GM12878 (cell line): ENCODE results near the gene MIS12. TPM values are rescaled to one million over a fixed set of nuclear protein-coding genes. Genes with fewer than 3 reads are reported as not detected.

ENCODE experiments used
- ATAC-seq: fragments of 200-7000 bp; cut with Tn5 transposase; 3 replicates; pipeline ENCODE4 v1.9.1; 2020; ENCODE audit warnings: mild to moderate bottlenecking, moderate library complexity
- BruUV-seq: library from RNA; stranded (reverse); fragments of 400-500 nt; replicated peaks from 2 replicates; lab custom pipeline; 2021; lab: Mats Ljungman, UMichigan
- CTCF ChIA-PET: fragments of 300-600 bp; sonication (Branson Sonifier 250); formaldehyde crosslinking; extraction: SDS; loops from one replicate; lab custom pipeline; 2021; ENCODE audit warnings: inconsistent platforms; lab: Yijun Ruan, JAX
- POLR2A ChIA-PET: fragments of 350-600 bp; formaldehyde crosslinking; extraction: SDS; loops from one replicate; lab custom pipeline; 2021; ENCODE audit warnings: inconsistent platforms; lab: Charles Lee
- RAD21 ChIA-PET: fragments of 300-600 bp; sonication (Branson Sonifier 250); formaldehyde crosslinking; loops from one replicate; lab custom pipeline; 2023; ENCODE audit warnings: antibody characterized with exemption; ENCODE audit not compliant: unreplicated experiment; lab: Charles Lee
- SMC1A ChIA-PET: fragments of 300-600 bp; sonication (Branson Sonifier 250); formaldehyde crosslinking; loops from one replicate; lab custom pipeline; 2023; ENCODE audit not compliant: unreplicated experiment, uncharacterized antibody; lab: Charles Lee
- DNase-seq: peaks from one replicate; pipeline ENCODE4 v3.0.0-alpha.2; 2011; ENCODE audit warnings: low read depth, low spot score
- FAIRE-seq: peaks from 3 replicates; lab custom pipeline; 2011; peaks lifted over from hg19 to GRCh38; lab: Jason Lieb, UNC
- H2AFZ ChIP-seq: 2 replicates; pipeline ENCODE4 v1.6.0; 2011; ENCODE audit warnings: low read depth, low read length, control low read depth; ENCODE audit not compliant: control insufficient read depth
- H3K27ac ChIP-seq: 2 replicates; pipeline ENCODE4 v1.5.1; 2011; ENCODE audit warnings: control low read depth; ENCODE audit not compliant: control insufficient read depth, insufficient read depth
- H3K27me3 ChIP-seq, 2 experiments: replicated peaks in 1 of 2; 2 replicates each; pipeline versions ENCODE4 v1.6.0 to v1.6.1; 2011; ENCODE audit warnings: low read length in 1 of 2; ENCODE audit not compliant: control insufficient read depth in 2 of 2, insufficient read depth in 2 of 2
- H3K36me3 ChIP-seq, 2 experiments: 2 replicates each; pipeline ENCODE4 v1.5.1; 2011; ENCODE audit warnings: low read length in 1 of 2; ENCODE audit not compliant: control insufficient read depth in 2 of 2, insufficient read depth in 2 of 2
- H3K4me1 ChIP-seq: 2 replicates; pipeline ENCODE4 v1.6.1; 2011; ENCODE audit warnings: mild to moderate bottlenecking, low read length, moderate library complexity, mixed read lengths; ENCODE audit not compliant: control insufficient read depth, insufficient read depth
- H3K4me2 ChIP-seq: 2 replicates; pipeline ENCODE4 v1.6.0; 2011; ENCODE audit warnings: control low read depth; ENCODE audit not compliant: control insufficient read depth, insufficient read depth
- H3K4me3 ChIP-seq: fragments of 200-600 bp; sonication (generic); 2 replicates; pipeline ENCODE4 v1.5.1; 2016
- H3K79me2 ChIP-seq: 2 replicates; pipeline ENCODE4 v1.6.0; 2011; ENCODE audit warnings: low read length; ENCODE audit not compliant: control insufficient read depth, insufficient read depth
- H3K9ac ChIP-seq: 2 replicates; pipeline ENCODE4 v1.8.0; 2011; ENCODE audit warnings: low read length, control low read depth, mixed read lengths; ENCODE audit not compliant: control insufficient read depth, insufficient read depth
- H3K9me3 ChIP-seq: replicated peaks from 3 replicates; pipeline ENCODE4 v1.5.1; 2011; ENCODE audit warnings: mild to moderate bottlenecking, low read length; ENCODE audit not compliant: control insufficient read depth, insufficient read depth
- H4K20me1 ChIP-seq: 2 replicates; pipeline ENCODE4 v1.6.0; 2011; ENCODE audit not compliant: control insufficient read depth, insufficient read depth
- BMI1 ChIP-seq: fragments of 450-650 bp; IDR thresholded peaks from 2 replicates; pipeline ENCODE4 v1.6.1; 2016; ENCODE audit warnings: mild to moderate bottlenecking, moderate library complexity, borderline replicate concordance
- EED ChIP-seq: sonication (generic); IDR thresholded peaks from 2 replicates; pipeline ENCODE4 v1.6.1; 2016; ENCODE audit warnings: antibody characterized with exemption, low read depth
- ESRRA ChIP-seq: IDR thresholded peaks from 2 replicates; pipeline ENCODE4 v1.6.1; 2012; ENCODE audit warnings: mild to moderate bottlenecking, low read length, improper control_type of control experiment
- FOXM1 ChIP-seq: IDR thresholded peaks from 2 replicates; pipeline ENCODE4 v1.6.1; 2012; ENCODE audit warnings: low read depth, mild to moderate bottlenecking, inconsistent platforms, low read length, moderate library complexity
- GABPA ChIP-seq: IDR thresholded peaks from 2 replicates; pipeline ENCODE4 v1.6.1; 2014; ENCODE audit warnings: antibody characterized with exemption, low read depth, mild to moderate bottlenecking, inconsistent platforms
- NFYA ChIP-seq: IDR thresholded peaks from 2 replicates; pipeline ENCODE4 v1.6.1; 2011; ENCODE audit warnings: low read depth, mild to moderate bottlenecking, low read length, improper control_type of control experiment, borderline replicate concordance
- PAX5 ChIP-seq: IDR thresholded peaks from 2 replicates; pipeline ENCODE4 v1.6.1; 2011; ENCODE audit warnings: low read depth, low read length, borderline replicate concordance
- POLR2AphosphoS5 ChIP-seq: IDR thresholded peaks from 2 replicates; pipeline ENCODE4 v1.6.1; 2011; ENCODE audit warnings: mild to moderate bottlenecking, low read length, inconsistent platforms
- RAD51 ChIP-seq: fragments of 450-650 bp; IDR thresholded peaks from 2 replicates; pipeline ENCODE4 v1.6.1; 2016; ENCODE audit warnings: moderate library complexity, mild to moderate bottlenecking, inconsistent platforms
- SUZ12 ChIP-seq: fragments of 200-600 bp; sonication (generic); IDR thresholded peaks from one replicate; pipeline ENCODE4 v1.6.1; 2018; ENCODE audit warnings: antibody characterized with exemption, mild to moderate bottlenecking; ENCODE audit not compliant: unreplicated experiment
- TARDBP ChIP-seq: IDR thresholded peaks from 2 replicates; pipeline ENCODE4 v1.6.1; 2016; ENCODE audit warnings: borderline replicate concordance
- ZBED1 ChIP-seq: IDR thresholded peaks from 2 replicates; pipeline ENCODE4 v1.6.1; 2016; ENCODE audit warnings: borderline replicate concordance
- WGBS: methylation state at CpG from one replicate; pipeline ENCODE4 v1.1.6; 2016; ENCODE audit warnings: low lambda C conversion rate; ENCODE audit not compliant: insufficient replicate concordance, insufficient coverage; ENCODE audit errors: missing lambda C conversion rate; 5-methylcytosine and 5-hydroxymethylcytosine counted together
- in situ Hi-C: fragments of 300-500 bp; cut with MboI; formaldehyde crosslinking; loops from 9 replicates; pipeline ENCODE4 v1.14.3; 2018; ENCODE audit warnings: mixed read lengths
- intact Hi-C: fragments of 100-400 bp; cut with micrococcal nuclease; formaldehyde crosslinking; loops from one replicate; pipeline ENCODE4 v1.14.2; 2022; ENCODE audit not compliant: unreplicated experiment
- polyA plus RNA-seq, 11 experiments: library from polyadenylated mRNA; depleted of rRNA in 4 of 11; unstranded in 6 of 11; stranded (reverse) in 5 of 11; fragments of >200 nt; fragmentation: Nextera tagmentation in 4 of 11; fragmentation: Illumina TruSeq in 1 of 11; extraction: Ambion mirVana in 4 of 11; extraction: Trizol in 1 of 11; gene quantifications; 1 replicate in 1 of 11; 2 replicates in 10 of 11; pipeline versions ENCODE4 v1.2.1 to v1.2.3, GENCODE V29; 2011 to 2016; ENCODE audit warnings: inconsistent platforms in 2 of 11, missing spikeins in 2 of 11, low read depth in 1 of 11
- total RNA-seq, 4 experiments: library from RNA; depleted of rRNA in 3 of 4; stranded (reverse); fragments of >200 nt in 3 of 4; fragmentation: Illumina TruSeq in 1 of 4; extraction: Trizol in 1 of 4; gene quantifications; 2 replicates each; pipeline versions ENCODE4 v1.2.1 to v1.2.3, GENCODE V29; 2013 to 2021
- TF ChIP-seq, protein P1 (sequence below): fragments of 450-650 bp; IDR thresholded peaks from 2 replicates; pipeline ENCODE4 v1.6.1; 2016; ENCODE audit warnings: mild to moderate bottlenecking
- TF ChIP-seq, protein P2 (sequence below): IDR thresholded peaks from 2 replicates; pipeline ENCODE4 v1.6.1; 2012; ENCODE audit warnings: low read depth, low read length, improper control_type of control experiment
- TF ChIP-seq, protein P3 (sequence below): fragments of 450-650 bp; IDR thresholded peaks from 2 replicates; pipeline ENCODE4 v1.6.1; 2016; ENCODE audit warnings: mild to moderate bottlenecking
- TF ChIP-seq, protein P4 (sequence below): fragments of 450-650 bp; IDR thresholded peaks from 2 replicates; pipeline ENCODE4 v1.6.1; 2017; ENCODE audit warnings: low read depth, mild to moderate bottlenecking, moderate library complexity
- TF ChIP-seq, protein P5 (sequence below): fragments of 450-650 bp; formaldehyde crosslinking; IDR thresholded peaks from 2 replicates; pipeline ENCODE4 v1.4.0; 2022; ENCODE audit warnings: mild to moderate bottlenecking, moderate library complexity

The MIS12 gene
- total and polyA plus RNA-seq, 10 of the 15 experiments (the other 5 are each of a cell fraction or from before 2014, with no cell fraction given): 19.8 to 34.2 (median 25.0) TPM

DNA sequence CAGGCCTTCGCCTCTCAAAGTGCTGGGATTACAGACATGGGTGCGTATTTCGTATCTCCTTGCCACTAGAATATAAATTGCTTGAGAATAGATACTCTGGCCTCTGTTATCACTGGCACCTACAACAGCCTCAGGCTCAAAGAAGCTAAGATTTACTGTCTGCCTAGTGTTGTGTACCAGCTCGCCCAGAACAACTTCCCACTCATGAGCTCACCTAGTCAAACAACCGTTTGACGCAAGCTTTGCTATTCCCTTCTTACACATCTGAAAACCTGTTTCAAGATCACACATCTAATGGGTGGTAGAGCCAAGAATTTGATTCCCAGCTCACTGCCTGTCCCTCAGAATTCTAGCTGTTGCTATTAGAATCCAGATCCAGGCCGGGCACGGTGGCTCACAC, 24.4 kb downstream of the MIS12 start:
- H3K4me3 ChIP-seq: no peak overlapping the region
- in situ Hi-C loops: no loop called here
- ChIA-PET CTCF (no interaction called here), POLR2A (no interaction called here), RAD21 (no interaction called here), SMC1A (interaction anchor here (1.0 kb wide), 1 partner anchor 10 kb away, joined by 3 read pairs; no protein-coding TSS in a partner anchor)
- no peak for FAIRE-seq
- no peak overlapping the region for H3K9ac ChIP-seq
- H3K27ac ChIP-seq: no peak overlapping the region
- H4K20me1 ChIP-seq: no peaks in the 10 kb centered on the region
- H3K27me3 ChIP-seq: no peaks in the 10 kb centered on the region
- H3K4me1 ChIP-seq: no peaks in the 10 kb centered on the region
- no peak for ATAC-seq
- H2AFZ ChIP-seq: no peak overlapping the region
- WGBS: 95% methylated on average over 7 of the region's 8 CpGs
- intact Hi-C loops: no loop called here
- H3K9me3 ChIP-seq: no peaks in the 10 kb centered on the region
- no peaks in the 10 kb centered on the region; a peak in 2 of 4 replicates for H3K36me3 ChIP-seq
- no peak for DNase-seq
- H3K79me2 ChIP-seq: no peaks in the 10 kb centered on the region
- no TSS peak for BruUV-seq
- no peak overlapping the region for H3K4me2 ChIP-seq
- no peak for TF ChIP-seq BMI1
- no peak for TF ChIP-seq POLR2AphosphoS5
- TF ChIP-seq, protein P1, sequence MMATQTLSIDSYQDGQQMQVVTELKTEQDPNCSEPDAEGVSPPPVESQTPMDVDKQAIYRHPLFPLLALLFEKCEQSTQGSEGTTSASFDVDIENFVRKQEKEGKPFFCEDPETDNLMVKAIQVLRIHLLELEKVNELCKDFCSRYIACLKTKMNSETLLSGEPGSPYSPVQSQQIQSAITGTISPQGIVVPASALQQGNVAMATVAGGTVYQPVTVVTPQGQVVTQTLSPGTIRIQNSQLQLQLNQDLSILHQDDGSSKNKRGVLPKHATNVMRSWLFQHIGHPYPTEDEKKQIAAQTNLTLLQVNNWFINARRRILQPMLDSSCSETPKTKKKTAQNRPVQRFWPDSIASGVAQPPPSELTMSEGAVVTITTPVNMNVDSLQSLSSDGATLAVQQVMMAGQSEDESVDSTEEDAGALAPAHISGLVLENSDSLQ: no peak
- TF ChIP-seq, protein P2, sequence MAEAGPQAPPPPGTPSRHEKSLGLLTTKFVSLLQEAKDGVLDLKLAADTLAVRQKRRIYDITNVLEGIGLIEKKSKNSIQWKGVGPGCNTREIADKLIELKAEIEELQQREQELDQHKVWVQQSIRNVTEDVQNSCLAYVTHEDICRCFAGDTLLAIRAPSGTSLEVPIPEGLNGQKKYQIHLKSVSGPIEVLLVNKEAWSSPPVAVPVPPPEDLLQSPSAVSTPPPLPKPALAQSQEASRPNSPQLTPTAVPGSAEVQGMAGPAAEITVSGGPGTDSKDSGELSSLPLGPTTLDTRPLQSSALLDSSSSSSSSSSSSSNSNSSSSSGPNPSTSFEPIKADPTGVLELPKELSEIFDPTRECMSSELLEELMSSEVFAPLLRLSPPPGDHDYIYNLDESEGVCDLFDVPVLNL: no peak
- no peak for TF ChIP-seq NFYA
- TF ChIP-seq FOXM1: no peak
- TF ChIP-seq ESRRA: no peak
- no peak for TF ChIP-seq EED
- no peak for TF ChIP-seq ZBED1
- no peak for TF ChIP-seq PAX5
- TF ChIP-seq SUZ12: no peak
- TF ChIP-seq TARDBP: no peak
- TF ChIP-seq RAD51: no peak
- TF ChIP-seq, protein P3, sequence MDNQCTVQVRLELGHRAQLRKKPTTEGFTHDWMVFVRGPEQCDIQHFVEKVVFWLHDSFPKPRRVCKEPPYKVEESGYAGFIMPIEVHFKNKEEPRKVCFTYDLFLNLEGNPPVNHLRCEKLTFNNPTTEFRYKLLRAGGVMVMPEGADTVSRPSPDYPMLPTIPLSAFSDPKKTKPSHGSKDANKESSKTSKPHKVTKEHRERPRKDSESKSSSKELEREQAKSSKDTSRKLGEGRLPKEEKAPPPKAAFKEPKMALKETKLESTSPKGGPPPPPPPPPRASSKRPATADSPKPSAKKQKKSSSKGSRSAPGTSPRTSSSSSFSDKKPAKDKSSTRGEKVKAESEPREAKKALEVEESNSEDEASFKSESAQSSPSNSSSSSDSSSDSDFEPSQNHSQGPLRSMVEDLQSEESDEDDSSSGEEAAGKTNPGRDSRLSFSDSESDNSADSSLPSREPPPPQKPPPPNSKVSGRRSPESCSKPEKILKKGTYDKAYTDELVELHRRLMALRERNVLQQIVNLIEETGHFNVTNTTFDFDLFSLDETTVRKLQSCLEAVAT: no peak
- TF ChIP-seq, protein P4, sequence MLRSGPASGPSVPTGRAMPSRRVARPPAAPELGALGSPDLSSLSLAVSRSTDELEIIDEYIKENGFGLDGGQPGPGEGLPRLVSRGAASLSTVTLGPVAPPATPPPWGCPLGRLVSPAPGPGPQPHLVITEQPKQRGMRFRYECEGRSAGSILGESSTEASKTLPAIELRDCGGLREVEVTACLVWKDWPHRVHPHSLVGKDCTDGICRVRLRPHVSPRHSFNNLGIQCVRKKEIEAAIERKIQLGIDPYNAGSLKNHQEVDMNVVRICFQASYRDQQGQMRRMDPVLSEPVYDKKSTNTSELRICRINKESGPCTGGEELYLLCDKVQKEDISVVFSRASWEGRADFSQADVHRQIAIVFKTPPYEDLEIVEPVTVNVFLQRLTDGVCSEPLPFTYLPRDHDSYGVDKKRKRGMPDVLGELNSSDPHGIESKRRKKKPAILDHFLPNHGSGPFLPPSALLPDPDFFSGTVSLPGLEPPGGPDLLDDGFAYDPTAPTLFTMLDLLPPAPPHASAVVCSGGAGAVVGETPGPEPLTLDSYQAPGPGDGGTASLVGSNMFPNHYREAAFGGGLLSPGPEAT: no peak
- no peak for TF ChIP-seq GABPA
- TF ChIP-seq, protein P5, sequence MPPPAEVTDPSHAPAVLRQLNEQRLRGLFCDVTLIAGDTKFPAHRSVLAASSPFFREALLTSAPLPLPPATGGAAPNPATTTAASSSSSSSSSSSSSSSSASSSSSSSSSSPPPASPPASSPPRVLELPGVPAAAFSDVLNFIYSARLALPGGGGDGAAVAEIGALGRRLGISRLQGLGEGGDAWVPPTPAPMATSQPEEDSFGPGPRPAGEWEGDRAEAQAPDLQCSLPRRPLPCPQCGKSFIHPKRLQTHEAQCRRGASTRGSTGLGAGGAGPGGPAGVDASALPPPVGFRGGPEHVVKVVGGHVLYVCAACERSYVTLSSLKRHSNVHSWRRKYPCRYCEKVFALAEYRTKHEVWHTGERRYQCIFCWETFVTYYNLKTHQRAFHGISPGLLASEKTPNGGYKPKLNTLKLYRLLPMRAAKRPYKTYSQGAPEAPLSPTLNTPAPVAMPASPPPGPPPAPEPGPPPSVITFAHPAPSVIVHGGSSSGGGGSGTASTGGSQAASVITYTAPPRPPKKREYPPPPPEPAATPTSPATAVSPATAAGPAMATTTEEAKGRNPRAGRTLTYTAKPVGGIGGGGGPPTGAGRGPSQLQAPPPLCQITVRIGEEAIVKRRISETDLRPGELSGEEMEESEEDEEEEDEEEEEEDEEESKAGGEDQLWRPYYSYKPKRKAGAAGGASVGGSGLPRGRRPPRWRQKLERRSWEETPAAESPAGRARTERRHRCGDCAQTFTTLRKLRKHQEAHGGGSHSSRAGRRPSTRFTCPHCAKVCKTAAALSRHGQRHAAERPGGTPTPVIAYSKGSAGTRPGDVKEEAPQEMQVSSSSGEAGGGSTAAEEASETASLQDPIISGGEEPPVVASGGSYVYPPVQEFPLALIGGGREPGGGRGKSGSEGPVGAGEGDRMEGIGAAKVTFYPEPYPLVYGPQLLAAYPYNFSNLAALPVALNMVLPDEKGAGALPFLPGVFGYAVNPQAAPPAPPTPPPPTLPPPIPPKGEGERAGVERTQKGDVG: no peak
